Measurements from ENCODE around the gene KLC4.

DNA sequence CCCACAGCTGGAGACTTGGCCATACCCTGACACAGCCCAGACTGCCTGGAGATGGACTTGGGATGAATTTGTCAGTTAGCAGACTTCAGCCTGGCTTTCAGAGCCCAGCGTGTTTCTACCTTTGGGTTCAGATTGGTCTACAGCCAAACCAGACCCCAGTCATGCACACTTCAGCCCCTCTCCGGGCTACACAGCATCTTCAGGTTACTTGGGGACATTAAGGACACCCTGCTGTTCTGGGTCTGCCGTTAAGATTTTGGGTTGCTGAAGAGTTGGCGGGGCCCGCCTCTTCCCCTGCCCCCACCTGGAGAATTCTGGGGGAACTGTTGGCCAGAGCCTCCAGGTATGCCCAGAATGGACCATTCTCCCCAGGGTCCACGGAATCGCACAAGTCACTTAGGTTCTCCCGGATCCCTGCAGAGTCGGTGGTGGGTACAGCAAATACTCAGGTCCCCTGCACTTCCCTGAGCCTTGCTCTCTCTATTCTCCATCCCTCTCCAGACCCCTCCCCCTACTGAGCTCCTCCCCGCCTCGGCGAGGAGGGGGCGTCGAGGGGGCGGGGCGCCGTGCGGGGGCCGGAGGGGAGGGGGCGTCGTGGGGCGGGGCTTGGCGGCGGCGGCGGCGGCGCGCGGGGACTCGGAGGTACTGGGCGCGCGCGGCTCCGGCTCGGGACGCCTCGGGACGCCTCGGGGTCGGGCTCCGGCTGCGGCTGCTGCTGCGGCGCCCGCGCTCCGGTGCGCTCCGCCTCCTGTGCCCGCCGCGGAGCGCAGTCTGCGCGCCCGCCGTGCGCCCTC lies 16.4 kb downstream of the KLC4 start, which contains the start of gene PTK7:
- TF ChIP-seq GATA2 (IDR thresholded peaks at IDR 0.05; ENCODE audit: low read depth, low read length): no peak
- TF ChIP-seq GATA3 (IDR thresholded peaks at IDR 0.05; ENCODE audit: low read depth, low read length): no peak
